Measurements from ENCODE around the gene MAN2A2.
A peak's percentile ranks its signal among the peaks of the same experiment; 100 is the strongest.
"Not testable (repeated sequence)": the region's sequence is repeated elsewhere in the genome, so short reads cannot be mapped to it uniquely, and the experiment has no call there.

MAN2A2 gene

DNA sequence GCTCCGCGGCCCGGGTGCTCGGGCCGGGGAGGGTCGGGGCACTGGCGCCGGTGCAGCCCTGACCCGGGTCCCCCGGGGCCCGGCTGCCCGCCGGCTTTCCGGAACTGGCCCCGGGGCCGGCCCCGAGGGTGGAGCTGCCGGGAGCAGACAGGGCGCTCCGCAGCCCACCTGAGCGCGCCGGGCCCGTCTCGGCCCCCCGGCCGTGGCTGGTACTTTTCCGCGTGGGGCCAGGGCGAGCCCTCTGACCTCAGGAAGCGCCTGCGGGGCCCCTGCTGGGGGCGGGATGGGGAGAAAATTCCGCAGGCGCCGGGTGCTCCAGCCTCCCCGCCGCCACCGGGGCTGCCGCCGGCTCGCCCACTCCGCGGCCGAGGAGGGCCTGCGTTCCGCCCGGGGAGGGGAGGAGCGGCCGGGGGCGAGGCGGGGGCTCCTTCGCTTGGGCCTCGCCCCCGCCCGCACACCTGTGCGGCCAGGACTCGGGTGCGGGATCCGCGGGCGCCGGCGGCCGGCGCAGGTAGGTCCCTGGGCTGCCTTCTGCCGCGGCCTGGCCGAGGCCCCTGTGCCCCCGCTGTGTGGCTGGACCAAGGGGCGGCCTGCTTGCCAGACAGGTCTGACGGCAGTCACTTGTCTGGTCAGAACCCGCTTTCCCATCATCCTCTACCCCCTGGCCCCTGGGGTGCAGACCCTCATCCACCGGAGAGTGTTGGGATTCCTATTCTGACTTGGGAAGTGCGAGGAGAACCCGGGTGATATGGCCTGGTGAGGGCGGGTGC lies 31.2 kb upstream of the MAN2A2 start:
- DNase-seq (ENCODE audit: low spot score) = peak; percentile 53

GRCh38 chr15:90872486-90873184 lies 30.5 kb upstream of the MAN2A2 start:
- DNase-seq (ENCODE audit: low spot score) = peak; percentile 29

GRCh38 chr15:90873488-90873997 lies 29.6 kb upstream of the MAN2A2 start:
- DNase-seq (ENCODE audit: low spot score) = no peak

- DNase-seq (ENCODE audit: low spot score) = no peak
Observed at GRCh38 chr15:90873998-90874605, 29.0 kb upstream of the MAN2A2 start.

DNA sequence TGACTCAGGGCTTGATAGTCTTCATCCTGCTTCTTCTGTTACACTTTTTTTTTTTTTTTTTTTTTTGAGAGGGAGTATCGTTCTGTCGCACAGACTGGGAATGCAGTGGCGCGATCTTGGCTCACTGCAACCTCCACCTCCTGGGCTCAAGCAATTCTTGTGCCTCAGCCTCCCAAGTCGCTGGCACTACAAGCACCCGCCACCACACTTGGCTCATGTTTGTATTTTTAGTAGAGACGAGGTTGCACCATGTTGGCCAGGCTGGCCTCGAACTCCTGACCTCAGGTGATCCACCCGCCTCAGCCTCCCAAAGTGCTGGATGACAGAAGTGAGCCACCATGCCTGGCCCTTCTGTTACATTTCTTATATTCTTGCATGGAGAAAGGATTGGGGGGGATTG lies 28.1 kb upstream of the MAN2A2 start:
- not testable (repeated sequence) for DNase-seq (ENCODE audit: low spot score)

DNA sequence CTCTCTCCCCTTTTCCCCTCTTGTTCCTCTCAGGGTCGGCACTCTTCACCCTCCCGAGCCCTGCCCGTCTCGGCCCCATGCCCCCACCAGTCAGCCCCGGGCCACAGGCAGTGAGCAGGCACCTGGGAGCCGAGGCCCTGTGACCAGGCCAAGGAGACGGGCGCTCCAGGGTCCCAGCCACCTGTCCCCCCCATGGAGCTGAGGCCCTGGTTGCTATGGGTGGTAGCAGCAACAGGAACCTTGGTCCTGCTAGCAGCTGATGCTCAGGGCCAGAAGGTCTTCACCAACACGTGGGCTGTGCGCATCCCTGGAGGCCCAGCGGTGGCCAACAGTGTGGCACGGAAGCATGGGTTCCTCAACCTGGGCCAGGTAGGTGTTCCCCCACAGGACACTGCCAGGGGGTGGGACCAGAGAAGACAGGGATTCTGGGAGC lies 27.5 kb upstream of the MAN2A2 start:
- no peak for DNase-seq (ENCODE audit: low spot score)

- DNase-seq (ENCODE audit: low spot score) = no peak
Observed at GRCh38 chr15:90876046-90876445, 27.1 kb upstream of the MAN2A2 start.

- DNase-seq (ENCODE audit: low spot score) = no peak
Observed at GRCh38 chr15:90876512-90877170, 26.5 kb upstream of the MAN2A2 start.

DNA sequence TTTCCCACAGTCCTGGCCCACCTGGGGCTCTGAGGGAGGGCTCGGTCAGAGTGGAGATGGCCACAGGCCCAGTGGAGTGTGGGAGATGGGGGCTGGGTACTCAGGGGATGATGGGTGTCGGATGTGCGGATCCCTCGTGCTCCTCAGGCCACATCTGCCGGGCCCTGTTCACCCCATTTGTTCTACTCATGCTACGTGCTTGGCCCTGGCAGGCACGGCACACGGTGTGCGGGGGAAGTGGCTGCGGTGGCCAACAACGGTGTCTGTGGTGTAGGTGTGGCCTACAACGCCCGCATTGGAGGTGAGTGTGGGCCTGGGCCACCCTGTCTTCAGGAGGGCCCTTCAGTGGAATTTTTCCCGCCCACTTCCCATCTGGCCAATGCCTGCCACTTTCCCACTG lies 25.8 kb upstream of the MAN2A2 start:
- DNase-seq (ENCODE audit: low spot score) = no peak

DNA sequence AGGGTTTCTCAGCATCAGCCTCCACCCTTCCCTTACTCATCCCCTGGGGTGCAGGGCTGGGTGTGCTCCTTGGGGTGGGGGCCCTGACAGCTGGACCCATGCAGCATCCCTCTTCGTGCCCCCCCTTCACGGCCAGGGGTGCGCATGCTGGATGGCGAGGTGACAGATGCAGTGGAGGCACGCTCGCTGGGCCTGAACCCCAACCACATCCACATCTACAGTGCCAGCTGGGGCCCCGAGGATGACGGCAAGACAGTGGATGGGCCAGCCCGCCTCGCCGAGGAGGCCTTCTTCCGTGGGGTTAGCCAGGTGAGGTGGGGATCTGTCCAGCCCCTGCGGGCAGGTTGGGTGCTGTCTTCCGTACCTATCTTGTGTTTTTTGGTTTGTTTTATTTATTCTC lies 25.1 kb upstream of the MAN2A2 start:
- DNase-seq (ENCODE audit: low spot score) = no peak

DNA sequence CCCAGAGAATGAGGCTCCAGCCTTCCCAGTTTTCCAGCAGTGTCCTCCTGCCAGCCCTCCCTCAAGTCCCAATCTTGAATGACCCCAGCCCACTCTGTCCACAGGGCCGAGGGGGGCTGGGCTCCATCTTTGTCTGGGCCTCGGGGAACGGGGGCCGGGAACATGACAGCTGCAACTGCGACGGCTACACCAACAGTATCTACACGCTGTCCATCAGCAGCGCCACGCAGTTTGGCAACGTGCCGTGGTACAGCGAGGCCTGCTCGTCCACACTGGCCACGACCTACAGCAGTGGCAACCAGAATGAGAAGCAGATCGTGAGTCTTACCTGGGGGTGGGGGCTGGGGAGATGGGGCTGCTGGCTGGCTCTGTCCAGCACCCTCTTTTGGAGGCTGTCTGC lies 24.4 kb upstream of the MAN2A2 start:
- no peak for DNase-seq (ENCODE audit: low spot score)

- no peak for DNase-seq (ENCODE audit: low spot score)
Observed at GRCh38 chr15:90879730-90880366, 23.3 kb upstream of the MAN2A2 start.

- no peak for DNase-seq (ENCODE audit: low spot score)
Observed at GRCh38 chr15:90880381-90881145, 22.5 kb upstream of the MAN2A2 start.

DNA sequence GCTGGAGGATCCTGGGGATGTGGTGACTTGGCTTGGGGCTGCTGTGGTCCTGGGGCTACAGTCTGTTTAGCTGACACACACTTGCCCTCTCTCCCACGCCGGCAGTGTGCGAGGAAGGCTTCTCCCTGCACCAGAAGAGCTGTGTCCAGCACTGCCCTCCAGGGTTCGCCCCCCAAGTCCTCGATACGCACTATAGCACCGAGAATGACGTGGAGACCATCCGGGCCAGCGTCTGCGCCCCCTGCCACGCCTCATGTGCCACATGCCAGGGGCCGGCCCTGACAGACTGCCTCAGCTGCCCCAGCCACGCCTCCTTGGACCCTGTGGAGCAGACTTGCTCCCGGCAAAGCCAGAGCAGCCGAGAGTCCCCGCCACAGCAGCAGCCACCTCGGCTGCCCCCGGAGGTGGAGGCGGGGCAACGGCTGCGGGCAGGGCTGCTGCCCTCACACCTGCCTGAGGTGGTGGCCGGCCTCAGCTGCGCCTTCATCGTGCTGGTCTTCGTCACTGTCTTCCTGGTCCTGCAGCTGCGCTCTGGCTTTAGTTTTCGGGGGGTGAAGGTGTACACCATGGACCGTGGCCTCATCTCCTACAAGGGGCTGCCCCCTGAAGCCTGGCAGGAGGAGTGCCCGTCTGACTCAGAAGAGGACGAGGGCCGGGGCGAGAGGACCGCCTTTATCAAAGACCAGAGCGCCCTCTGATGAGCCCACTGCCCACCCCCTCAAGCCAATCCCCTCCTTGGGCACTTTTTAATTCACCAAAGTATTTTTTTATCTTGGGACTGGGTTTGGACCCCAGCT lies 21.7 kb upstream of the MAN2A2 start:
- no peak for DNase-seq (ENCODE audit: low spot score)

GRCh38 chr15:90881978-90882721 lies 21.0 kb upstream of the MAN2A2 start:
- DNase-seq (ENCODE audit: low spot score) = no peak

- no peak for DNase-seq (ENCODE audit: low spot score)
Observed at GRCh38 chr15:90882781-90883525, 20.1 kb upstream of the MAN2A2 start.

DNA sequence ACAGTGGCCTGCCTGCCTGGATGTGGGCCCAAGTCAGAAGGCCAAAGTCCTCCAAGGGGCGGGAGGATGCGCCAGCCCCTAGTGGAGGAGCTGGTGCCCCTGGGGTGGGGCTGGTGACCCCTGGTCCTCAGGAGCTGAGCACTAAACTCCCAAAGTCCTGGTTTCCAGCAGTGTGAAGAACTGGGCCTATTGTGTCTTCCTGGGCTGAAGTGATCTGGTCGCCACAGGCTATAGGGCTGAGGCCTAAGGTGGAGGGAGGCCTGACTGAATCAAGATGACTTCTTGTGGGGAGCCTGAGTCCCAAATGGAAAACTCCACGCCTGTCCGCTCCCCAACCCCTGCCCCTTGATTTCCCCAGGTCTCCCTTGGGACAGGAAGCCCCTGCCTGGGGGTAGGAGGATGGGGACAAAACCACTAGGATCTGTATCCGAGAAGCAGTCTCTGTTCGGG lies 19.6 kb upstream of the MAN2A2 start:
- no peak for DNase-seq (ENCODE audit: low spot score)

GRCh38 chr15:90883976-90884718 lies 19.0 kb upstream of the MAN2A2 start, which contains the start of gene FES:
FES (plus strand) TSS chr15:90884504; CDS start chr15:90885046, 542 bp downstream.
- no peak for DNase-seq (ENCODE audit: low spot score)

All from germinal center (tissue), 1 donor.